Activated CD4-positive, alpha-beta T cell treated with anti-CD3 and anti-CD28 coated beads, Interleukin-2, amount 50 U/mL, for 4 hours (primary cell): ENCODE data around the gene WRNIP1.
"Not testable (repeated sequence)": the region's sequence is repeated elsewhere in the genome, so short reads cannot be mapped to it uniquely, and the experiment has no call there.

ENCODE experiments used
- DNase-seq, 2 experiments: peaks; one replicate each; pipeline ENCODE4 v3.0.0-alpha.2; 2020

Gene WRNIP1

DNA sequence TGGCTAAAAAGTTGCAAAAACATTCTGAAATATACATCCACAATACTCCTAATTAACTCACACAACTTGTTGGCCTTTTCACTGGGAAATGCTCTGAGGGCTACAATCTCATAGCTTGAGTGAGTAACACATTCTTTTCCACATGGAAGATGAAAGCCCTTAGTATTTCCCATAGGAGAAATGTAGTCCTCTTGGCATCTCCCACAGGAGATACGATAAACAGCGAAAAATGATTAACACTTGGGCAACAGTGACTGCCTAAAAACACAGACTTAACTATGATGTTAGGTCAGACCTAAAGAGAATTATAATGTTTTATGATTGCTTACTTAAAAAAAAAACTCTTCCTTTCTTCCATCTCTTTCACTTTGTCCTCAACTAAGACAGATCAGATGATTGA lies 23.4 kb upstream of the WRNIP1 start:
- no peak for DNase-seq

DNA sequence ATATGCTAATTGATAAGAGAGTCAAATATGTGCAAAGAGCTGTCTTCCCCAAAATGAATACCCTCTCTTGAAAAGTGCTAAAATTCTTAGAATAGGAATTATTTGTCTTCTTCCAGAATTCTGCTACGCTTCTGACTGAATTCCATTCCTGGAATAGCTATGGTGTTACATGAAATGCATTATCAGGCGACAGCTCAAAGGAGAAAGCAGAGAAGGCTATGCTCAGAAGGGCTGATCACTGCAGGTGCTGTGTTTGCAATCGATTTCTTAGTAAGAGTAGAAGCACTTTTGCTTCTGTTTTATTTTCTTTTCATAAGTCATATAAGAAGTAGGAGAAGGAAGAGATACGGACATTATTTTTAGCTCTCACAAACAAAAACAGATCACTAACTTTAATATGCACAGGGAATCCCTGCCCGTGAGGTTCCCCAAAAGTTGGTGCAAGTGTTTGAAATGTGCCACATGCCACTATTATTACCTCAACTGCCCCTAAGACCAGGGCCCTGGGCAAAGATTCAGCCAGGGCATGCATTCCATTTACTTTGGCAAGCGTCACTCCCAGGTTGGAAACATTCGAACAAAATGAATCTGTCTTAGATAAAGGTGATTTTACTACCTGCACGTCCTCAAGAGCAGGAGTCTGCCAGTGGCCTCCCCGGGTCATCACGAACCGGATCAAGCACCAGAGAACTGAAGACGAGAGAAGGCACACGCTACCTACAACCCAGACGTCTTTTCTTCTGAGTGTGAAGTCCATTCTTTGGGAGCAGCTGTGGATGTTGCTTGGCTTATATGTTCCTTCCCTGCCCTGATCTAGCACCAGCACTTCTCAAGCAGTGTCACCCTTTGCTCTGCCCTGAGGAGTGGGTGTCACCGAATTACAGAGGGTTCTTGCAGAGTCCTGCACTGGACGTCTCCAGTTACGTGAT lies 21.6 kb upstream of the WRNIP1 start:
- no peak for DNase-seq

DNA sequence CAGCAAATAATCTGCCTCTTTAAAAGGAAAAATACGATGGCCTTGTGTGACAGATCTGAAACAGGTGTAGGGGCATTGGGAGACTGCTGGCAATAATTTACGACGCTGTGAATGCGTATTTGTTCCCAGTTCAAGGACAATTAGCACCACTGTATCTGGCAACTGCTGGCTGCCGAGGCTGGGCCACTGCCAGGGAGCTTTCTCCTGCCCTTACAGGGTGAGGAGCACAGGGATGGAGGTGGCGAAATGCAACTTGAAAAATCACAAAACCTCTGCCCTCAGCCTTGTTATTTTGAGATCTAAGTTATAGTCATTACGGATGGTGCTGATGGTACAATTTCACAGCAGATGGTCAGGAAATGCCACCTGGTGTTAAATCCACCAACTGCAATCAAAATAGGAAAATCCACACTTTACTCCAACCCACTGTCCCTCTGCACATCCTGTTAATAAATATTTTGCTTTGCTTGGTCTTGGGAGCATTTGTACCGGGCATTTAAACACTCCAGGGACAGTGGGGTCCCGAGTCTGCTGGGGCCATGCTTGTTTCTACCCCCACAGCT lies 20.9 kb upstream of the WRNIP1 start:
- DNase-seq: no peak

DNA sequence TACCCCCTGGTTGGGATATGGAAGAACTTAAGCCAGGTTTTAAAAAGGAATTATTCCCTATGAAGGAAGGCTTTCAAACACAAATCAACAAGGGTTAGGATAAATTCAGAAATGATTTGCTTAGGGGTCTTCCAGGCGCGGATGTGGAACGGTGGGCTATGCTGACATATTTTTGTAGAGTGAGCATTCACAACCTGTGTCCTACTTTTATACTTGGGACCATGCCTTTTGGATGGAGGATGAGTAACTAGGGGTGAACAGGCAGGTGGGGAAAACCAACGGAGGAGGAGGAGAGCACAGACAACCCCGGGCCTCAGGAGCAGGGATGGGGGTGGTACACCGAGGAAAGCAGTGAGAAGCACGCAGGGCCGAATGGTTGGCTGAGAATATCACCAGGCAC lies 20.4 kb upstream of the WRNIP1 start:
- no peak for DNase-seq

DNA sequence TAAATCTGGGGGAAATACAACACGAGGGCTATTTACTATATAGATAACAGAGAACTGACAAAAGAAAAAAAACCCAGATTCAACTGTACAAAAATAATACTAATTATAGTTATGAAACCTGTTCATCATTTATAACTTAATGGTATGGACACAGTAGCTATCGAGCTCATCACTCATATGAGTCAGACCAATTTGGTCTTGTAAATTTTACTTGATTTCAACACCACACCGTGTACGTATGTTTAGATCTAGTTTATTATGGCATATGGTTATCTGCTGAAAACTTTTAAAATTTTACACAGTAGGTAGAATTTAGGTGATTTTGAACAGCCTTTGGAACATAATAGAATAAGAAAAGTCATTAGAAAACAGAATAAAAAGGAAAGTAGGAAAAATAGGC lies 19.9 kb upstream of the WRNIP1 start:
- DNase-seq: no peak

DNA sequence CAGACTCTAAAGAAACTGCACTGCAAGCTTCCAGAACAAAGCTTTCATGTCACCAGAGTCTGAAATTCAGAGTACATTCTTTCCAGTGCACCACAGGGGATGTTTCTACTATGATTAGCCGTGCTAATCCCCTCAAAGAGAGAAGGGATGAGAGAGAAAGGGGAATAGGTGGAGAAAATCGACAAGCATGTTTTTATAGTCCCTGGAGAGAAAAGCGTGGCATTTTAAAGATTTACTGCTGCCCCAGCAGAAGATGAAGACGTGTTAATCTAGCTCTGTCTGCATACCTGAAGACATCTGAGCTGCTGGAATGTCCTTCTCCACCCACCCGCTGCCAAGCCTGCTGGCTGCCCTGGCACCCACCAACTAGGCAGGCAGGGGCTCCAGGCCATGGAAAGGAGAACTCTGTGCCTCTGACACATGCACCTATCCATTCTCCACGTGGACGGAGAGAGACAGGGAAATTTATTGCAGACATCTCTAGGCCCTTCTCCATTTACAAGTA lies 18.6 kb upstream of the WRNIP1 start:
- no peak for DNase-seq

DNA sequence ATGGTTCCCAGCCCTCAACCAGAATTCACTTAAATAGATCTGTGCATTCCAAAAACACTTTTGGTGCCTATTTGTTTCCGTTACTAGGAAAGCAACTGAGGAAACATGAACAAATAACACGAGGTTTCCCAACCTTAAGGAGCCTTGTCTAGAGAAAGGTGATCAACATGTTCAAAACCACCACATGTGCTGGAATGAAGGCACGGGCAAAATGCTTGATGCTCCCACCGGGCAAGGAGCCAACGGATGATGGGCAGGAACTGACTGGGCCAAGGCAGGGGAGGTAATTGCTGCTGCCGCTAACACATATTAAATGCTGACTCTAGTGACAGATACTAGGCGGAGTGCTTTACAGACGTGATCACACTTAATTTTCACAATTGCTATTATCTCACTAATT lies 17.0 kb upstream of the WRNIP1 start:
- no peak for DNase-seq

DNA sequence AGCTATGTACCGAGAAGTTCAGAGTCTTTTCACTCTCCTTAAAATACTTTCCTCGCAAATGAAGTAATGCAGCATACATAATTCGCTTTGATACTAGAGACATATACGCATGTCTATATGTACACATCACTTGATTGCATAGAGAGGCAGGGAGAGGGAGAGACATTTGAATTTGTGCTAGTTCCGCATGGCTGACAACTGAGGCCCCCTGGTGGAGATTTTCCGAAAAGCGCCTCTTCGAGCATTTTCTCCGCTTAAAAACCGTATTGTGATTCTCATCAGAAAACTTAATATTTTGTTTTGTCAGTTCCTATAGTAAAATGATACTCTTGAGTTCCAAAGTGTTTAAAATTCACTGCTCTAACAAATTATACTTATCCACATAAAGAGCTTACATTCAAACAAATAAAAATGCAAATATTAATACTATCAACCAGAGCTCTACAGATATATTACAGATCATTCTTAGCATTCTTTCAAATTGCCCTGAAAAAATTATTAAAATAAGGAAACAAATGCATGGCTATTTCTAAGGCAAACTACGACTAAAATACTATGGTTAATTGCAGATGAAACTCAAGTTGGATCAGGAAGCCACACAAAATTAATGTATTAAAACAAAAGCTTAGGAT lies 15.1 kb upstream of the WRNIP1 start:
- peak; percentile 62 to 69 for DNase-seq

DNA sequence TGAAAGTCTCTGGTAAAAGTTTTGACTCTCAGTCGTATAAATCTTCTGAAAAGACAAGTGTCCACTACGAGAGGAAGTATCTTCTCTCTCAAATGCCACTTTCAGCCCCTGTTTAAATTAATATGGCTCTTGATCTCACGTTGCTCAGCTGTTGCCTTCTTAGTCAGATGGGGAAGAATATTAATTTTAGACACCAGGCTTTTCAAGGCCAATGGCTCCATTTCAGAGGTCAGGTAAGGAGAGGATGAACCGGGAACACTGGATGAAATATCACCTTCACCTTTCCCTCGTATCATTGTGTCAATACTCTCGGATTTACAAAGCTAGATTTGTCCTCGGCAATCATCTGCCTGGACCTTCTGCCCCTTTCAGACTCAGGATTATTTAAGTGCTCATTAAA lies 14.4 kb upstream of the WRNIP1 start, which contains the start of gene MYLK4:
MYLK4 (minus strand) TSS at position 91 of the 400 bp plus-strand sequence. CDS start 1,628 bp downstream, outside the sequence.
- no peak for DNase-seq

DNA sequence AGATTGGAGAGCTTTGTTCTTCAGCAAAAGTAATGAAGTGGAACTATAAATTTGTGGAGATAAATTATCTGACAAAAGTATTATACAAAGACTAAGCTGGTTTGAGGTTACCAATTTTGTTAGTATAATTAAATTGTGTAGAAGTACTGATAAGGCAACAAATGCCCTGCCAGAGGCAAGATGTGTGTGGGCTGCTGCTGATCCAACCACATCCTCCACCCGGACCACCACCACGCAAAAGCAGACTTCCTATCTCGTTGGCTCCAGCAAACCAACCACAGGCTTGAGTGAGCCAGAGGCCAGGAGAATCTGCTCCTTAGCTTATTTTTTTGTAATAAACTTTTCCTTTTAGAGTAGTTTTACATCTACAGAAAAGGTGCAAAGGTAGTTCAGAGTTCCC lies 13.3 kb upstream of the WRNIP1 start:
- no peak for DNase-seq

DNA sequence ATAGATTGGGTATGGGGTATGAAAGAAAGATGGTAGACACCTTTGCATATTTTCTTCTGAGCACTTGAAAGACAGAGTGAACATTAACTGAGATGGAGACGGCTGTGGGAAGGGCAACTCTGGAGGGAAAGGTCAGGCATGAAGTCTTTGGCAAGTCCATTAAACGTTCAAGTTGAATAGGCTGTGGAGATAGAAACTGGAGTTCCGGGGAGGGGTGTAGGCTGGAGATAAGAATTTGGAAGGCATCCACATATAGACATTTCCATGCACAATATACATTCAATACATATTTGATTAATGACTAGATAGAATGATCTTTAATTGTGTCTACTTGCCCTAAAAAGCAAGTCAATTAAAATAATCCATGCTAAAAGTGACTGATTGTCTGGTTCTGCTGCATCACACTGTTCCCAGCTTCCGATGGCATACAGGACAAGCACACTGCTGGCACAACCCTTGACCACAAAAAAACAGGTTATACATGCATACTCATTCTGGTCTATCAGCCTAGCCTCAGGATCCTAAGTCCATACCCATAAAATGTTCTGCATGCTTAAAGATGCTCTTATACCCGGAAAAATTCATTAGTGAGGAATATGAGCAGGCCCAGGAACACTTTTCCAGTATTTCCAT lies 12.6 kb upstream of the WRNIP1 start:
- no peak for DNase-seq

DNA sequence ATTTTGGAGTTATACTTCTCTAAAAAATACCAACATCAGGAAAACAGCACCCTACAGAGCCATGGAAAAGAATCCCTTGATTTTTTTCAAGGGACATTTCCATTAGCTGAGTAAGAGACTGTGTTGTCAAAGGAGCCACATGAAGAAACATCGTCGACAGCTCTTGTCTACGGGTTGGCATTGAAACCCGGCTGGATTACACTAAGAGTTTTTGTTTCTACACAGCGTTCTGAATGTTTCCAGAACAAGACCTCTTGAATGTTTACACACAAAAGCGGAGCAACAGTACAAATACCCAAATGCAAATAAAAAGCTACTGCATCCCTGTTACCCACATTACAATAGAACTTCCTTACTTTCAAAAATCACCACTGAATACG lies 12.1 kb upstream of the WRNIP1 start:
- no peak for DNase-seq

DNA sequence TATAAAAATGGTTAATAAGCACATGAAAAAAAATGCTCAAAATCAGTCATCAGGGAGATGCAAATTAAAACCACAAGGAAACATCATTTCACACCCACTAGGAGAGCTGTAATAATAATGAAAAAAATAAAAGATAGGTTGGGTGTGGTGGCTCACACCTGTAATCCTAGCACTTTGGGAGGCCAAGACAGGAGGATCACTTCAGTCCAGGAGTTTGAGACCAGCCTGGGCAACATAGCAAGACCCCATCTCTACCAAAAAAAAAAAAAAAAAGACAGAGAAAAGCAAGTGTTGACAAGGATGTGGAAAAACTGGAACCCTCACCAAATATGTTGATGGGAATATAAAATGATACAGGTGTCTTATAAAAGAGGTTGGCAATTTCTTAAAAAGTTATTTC lies 11.4 kb upstream of the WRNIP1 start:
- no peak for DNase-seq

DNA sequence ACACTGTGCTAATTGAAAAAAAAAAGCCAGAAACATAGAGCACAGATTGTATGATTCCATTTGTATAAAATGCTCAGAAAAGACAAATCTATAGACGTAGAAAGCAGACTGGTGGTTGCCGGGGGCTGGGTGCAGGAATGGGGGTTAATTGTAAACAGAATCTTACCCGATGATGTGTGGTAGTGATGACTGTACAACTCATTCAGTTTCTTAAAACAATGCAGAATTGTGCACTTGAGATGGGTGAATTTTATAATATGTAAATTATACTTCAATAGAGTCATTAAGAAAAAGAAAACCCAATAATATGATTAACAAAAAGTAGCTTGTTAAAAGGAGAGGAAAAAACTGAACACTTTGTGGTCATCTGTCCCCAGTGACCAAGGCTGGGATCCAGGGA lies 10.8 kb upstream of the WRNIP1 start:
- DNase-seq: no peak

DNA sequence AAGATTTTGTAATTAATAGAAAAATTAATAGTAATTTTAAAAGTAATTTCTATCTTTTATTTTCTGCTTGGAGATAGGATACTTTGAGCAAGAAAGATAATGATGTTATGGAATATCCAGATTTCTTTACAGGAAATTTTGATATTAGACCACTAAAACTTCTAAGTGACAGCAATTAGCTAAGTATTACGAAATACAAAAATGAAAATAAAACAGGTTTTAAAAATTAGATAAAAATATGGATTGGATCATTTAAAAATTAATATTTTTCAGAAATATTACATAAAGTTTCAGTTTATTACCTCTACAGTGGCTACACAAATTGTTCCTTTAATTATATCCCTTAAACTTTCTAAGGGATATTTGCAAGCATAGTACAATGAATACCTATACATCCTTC lies 10.3 kb upstream of the WRNIP1 start:
- DNase-seq: no peak

DNA sequence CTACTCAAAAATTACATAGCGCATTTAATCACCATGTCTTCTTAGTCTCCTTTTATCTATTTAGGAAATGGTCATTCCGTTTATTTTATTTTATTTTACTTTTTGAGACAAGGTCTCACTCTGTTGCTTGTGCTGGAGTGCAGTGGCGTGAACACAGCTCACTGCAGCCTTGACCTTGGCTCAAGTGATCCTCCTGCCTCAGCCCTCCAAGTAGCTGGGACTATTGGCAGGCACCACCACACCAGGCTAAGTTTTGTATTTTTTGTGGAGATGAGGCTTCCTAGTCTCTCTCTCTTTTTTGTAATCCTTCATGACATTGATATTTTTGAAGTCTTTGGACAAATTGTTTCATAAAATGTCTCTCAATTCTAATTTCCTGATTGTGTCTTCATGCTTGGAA lies 9.7 kb upstream of the WRNIP1 start:
- DNase-seq: no peak

DNA sequence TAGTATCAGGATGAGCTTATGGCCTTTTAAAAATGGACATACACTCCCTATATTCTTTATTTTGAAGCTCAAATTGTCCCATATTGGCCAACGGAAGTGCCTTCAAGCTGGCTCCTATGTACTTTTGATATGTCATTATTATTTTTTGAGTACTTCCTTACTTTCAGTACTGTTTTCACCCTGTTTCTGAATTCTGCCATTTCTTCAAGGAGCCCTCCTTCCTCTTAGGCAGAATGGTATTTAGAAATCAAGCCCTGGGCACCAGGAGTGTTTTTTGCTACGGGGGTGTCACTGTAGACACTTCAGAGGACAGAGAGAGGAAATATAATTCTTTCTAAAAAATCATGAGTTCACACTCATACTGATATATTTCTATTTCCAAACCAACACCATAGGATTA lies 9.0 kb upstream of the WRNIP1 start:
- no peak for DNase-seq

DNA sequence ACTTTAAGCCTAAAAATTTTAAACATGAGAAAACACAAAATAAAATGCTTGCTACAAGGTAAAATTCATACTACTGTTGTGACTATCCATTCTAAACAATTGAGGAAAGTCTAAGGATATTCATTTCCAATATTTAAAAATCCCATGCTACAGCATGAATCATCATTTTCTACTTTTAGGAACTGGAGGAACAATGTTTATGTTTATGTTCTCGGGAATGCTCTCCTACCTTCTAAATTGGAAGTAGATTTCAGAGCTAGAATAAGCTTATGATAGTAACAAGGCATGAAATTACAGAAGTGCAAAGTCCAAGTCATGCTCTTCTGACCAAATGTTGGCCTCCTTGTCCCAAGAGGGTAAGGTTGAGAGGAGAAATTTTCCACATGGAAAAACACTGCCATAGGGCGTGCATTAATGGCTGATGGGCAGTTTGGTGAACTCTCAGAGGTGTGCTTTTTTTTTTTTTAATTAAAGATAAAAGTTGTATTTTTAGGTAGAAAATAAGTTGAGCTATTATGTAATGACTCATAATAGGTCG lies 8.4 kb upstream of the WRNIP1 start:
- no peak for DNase-seq

DNA sequence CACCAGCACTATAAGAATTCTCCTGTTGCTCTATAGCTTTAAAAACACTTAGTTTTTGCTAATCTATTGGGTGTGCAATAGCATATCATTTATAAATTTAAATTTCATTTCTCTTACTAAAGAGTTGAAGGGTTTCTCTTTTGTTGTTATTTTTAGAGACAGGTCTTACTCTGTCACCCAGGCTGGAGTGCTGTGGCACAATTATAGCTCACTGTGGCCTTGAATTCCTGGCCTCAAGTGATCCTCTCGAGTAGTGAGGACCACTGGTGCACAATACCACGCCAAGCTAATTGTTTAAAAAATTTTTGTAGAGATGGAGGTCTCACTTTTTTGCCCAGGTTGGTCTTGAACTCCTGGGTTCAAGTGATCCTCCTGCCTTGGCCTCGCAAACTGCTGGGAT lies 6.2 kb upstream of the WRNIP1 start:
- no peak for DNase-seq

DNA sequence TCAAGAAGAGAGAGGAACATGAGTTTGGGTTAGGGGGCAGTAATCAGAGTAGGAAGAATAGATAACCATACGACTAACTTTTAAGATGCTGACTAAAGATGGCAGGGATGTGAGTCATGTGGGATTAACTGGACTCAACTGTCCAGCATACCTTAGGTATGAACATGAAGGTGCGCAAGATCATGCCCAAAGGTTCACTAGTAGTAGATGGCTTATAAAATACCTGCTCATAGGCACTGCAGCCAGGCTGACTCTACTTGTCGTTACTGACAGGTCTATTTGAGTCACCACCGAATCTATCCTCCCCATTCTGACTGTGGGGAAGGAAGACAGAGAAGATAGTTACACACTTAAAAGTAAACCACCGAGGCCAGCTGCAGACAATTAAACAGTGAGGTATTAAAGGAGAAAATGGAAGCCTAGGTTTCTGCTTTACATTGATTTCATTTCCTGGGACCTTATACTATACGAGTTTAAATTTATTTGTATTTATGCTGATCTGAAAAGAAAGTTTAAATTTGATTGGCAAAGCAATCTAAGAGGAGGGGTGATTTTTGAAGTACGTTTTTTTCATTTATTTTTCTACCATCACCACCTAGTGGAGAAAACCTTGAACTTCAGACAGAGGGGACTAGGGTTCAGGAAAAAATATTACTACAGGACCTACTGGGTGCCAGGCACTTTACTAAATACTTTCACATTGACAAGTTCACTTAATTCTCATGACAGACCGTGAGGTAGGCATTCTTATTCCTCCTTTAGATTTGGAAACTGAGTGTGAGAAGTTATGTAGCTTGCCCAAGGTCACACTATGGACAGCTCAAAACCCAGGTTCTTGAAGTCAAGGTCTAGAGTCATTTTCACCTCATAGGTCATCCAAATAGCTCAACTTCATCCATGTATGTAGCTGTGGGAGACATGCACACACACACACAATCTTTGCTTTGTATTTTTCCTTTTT lies 4.0 kb upstream of the WRNIP1 start:
- no peak for DNase-seq

DNA sequence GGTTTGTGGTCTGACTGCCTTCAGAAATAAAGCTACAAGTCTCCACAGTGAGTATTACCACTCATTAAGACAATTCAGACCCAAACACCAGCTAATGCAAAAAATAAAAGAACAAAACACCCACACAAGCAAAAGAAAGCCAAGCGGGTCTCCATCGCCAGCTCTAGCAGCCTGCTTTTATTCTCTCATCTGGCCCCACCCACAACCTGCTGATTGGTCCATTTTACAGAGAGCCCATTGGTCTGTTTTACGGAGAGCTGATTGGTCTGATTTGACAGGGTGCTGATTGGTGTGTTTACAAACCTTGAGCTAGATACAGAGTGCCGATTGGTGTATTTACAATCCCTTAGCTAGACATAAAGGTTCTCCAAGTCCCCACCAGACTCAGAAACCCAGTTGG lies 2.3 kb upstream of the WRNIP1 start:
- not testable (repeated sequence) for DNase-seq

DNA sequence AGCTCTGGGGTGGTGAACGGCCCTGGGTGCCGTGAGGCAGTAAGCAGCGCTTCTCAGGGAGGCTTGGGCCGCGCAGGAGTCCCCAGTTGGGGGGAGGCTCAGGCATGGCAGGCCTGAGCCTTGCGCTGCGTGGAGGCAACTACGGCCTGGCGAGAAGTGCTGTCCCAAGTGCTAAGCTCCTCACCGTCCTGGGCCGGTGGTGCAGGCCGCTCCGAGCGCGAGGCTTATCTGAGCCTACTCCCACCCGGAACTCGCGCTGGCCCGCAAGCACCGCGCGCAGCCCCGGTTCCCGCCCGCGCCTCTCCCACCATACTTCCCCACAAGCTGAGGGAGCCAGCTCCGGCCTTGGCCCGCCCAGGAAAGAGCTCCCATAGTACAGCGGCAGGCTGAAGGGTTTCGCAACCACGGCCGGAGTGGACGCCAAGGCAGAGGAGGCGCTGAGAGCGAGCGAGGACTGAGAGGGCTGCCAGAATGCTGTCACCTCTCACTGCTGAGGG lies 1.8 kb upstream of the WRNIP1 start:
- no peak for DNase-seq
